H9 (cell line): Measurements from ENCODE around the gene CCDC12. TPM values are rescaled to one million over a fixed set of nuclear protein-coding genes. Genes with fewer than 3 reads are reported as not detected.

Experiments used
- DNase-seq: peaks from one replicate; pipeline ENCODE4 v3.0.0-alpha.2; 2017
- H2AFZ ChIP-seq: one replicate; pipeline ENCODE4 v1.6.1; 2013; ENCODE audit warnings: mild to moderate bottlenecking, low read length, control low read depth, moderate library complexity
- H2AK5ac ChIP-seq: 2 replicates; pipeline ENCODE4 v1.6.1; 2013; ENCODE audit warnings: low read length, control low read depth, mixed read lengths; ENCODE audit not compliant: insufficient read length
- H2BK120ac ChIP-seq: one replicate; pipeline ENCODE4 v1.6.1; 2013; ENCODE audit warnings: low read depth, mild to moderate bottlenecking, low read length, control low read depth, inconsistent platforms; ENCODE audit not compliant: poor library complexity, severe bottlenecking
- H2BK12ac ChIP-seq: 2 replicates; pipeline ENCODE4 v1.6.1; 2013; ENCODE audit warnings: low read length, control low read depth, mixed read lengths, low read depth; ENCODE audit not compliant: insufficient read length
- H2BK15ac ChIP-seq: 2 replicates; pipeline ENCODE4 v1.6.1; 2013; ENCODE audit warnings: low read depth, low read length, control low read depth
- H2BK20ac ChIP-seq: one replicate; pipeline ENCODE4 v1.6.1; 2013; ENCODE audit warnings: low read depth, mild to moderate bottlenecking, low read length, control low read depth, inconsistent platforms; ENCODE audit not compliant: poor library complexity, severe bottlenecking
- H2BK5ac ChIP-seq: 2 replicates; pipeline ENCODE4 v1.6.1; 2013; ENCODE audit warnings: low read length, control low read depth, mixed read lengths; ENCODE audit not compliant: insufficient read length
- H3K14ac ChIP-seq: 2 replicates; pipeline ENCODE4 v1.6.1; 2013; ENCODE audit warnings: low read length, control low read depth; ENCODE audit not compliant: insufficient read depth
- H3K18ac ChIP-seq: 2 replicates; pipeline ENCODE4 v1.6.1; 2013; ENCODE audit warnings: low read depth, mild to moderate bottlenecking, mixed read lengths, low read length, control low read depth; ENCODE audit not compliant: insufficient read length
- H3K23ac ChIP-seq: 2 replicates; pipeline ENCODE4 v1.6.1; 2013; ENCODE audit warnings: low read length, control low read depth, mixed read lengths, low read depth; ENCODE audit not compliant: insufficient read length
- H3K23me2 ChIP-seq: 2 replicates; pipeline ENCODE4 v1.6.1; 2013; ENCODE audit warnings: low read depth, mild to moderate bottlenecking, mixed read lengths, low read length, control low read depth; ENCODE audit not compliant: insufficient read length, poor library complexity, severe bottlenecking
- H3K27ac ChIP-seq: 2 replicates; pipeline ENCODE4 v1.5.1; 2013; ENCODE audit warnings: low read length, control low read depth, mixed read lengths, low read depth; ENCODE audit not compliant: insufficient read length
- H3K27me3 ChIP-seq: 2 replicates; pipeline ENCODE4 v1.6.1; 2013; ENCODE audit warnings: low read length, control low read depth, inconsistent platforms; ENCODE audit not compliant: insufficient read depth
- H3K4ac ChIP-seq: 2 replicates; pipeline ENCODE4 v1.6.1; 2013; ENCODE audit warnings: low read depth, mild to moderate bottlenecking, control low read depth, inconsistent platforms, low read length, moderate library complexity
- H3K4me1 ChIP-seq: 2 replicates; pipeline ENCODE4 v1.6.1; 2013; ENCODE audit warnings: low read length, control low read depth, inconsistent platforms; ENCODE audit not compliant: insufficient read depth
- H3K4me2 ChIP-seq: 2 replicates; pipeline ENCODE4 v1.6.1; 2013; ENCODE audit warnings: low read length, control low read depth, mixed read lengths; ENCODE audit not compliant: insufficient read length, insufficient read depth
- H3K56ac ChIP-seq: 2 replicates; pipeline ENCODE4 v1.6.1; 2013; ENCODE audit warnings: low read depth, mild to moderate bottlenecking, mixed read lengths, low read length, control low read depth; ENCODE audit not compliant: insufficient read length
- H3K79me1 ChIP-seq: 2 replicates; pipeline ENCODE4 v1.6.1; 2013; ENCODE audit warnings: low read depth, mild to moderate bottlenecking, moderate library complexity, low read length, control low read depth, inconsistent platforms; ENCODE audit not compliant: insufficient read depth, poor library complexity, severe bottlenecking
- H3K79me2 ChIP-seq: 2 replicates; pipeline ENCODE4 v1.6.1; 2013; ENCODE audit warnings: low read length, control low read depth, inconsistent platforms; ENCODE audit not compliant: insufficient read depth
- H3K9ac ChIP-seq: 2 replicates; pipeline ENCODE4 v1.6.1; 2013; ENCODE audit warnings: low read length, control low read depth, mixed read lengths; ENCODE audit not compliant: insufficient read length; ENCODE audit errors: extremely low read depth
- H3K9me3 ChIP-seq: one replicate; pipeline ENCODE4 v1.6.1; 2013; ENCODE audit warnings: low read depth, low read length, inconsistent platforms; ENCODE audit not compliant: control insufficient read depth
- H3T11ph ChIP-seq: one replicate; pipeline ENCODE4 v1.6.1; 2013; ENCODE audit warnings: mild to moderate bottlenecking, low read length, control low read depth, inconsistent platforms
- H4K20me1 ChIP-seq: one replicate; pipeline ENCODE4 v1.6.1; 2013; ENCODE audit not compliant: control insufficient read depth, insufficient read length, insufficient read depth
- H4K5ac ChIP-seq: 2 replicates; pipeline ENCODE4 v1.6.1; 2013; ENCODE audit warnings: low read depth, mild to moderate bottlenecking, mixed read lengths, low read length, control low read depth; ENCODE audit not compliant: insufficient read length
- H4K8ac ChIP-seq: replicated peaks from 2 replicates; pipeline ENCODE4 v1.6.1; 2013; ENCODE audit warnings: low read length, control low read depth, mixed read lengths, low read depth; ENCODE audit not compliant: insufficient read length
- H4K91ac ChIP-seq: 2 replicates; pipeline ENCODE4 v1.6.1; 2013; ENCODE audit warnings: low read depth, mild to moderate bottlenecking, moderate library complexity, mixed read lengths, low read length, control low read depth; ENCODE audit not compliant: insufficient read length
- H3K27ac Mint-ChIP-seq, 3 experiments: 2 replicates in 2 of 3; 3 replicates in 1 of 3; pipeline ENCODE4 v1.8.0; 2020 to 2021; ENCODE audit warnings: mixed read lengths in 3 of 3, mild to moderate bottlenecking in 1 of 3, moderate library complexity in 1 of 3
- H3K27me3 Mint-ChIP-seq: 2 replicates; pipeline ENCODE4 v1.8.0; 2021; ENCODE audit warnings: low read depth, mild to moderate bottlenecking, moderate library complexity, mixed read lengths
- H3K36me3 Mint-ChIP-seq, 3 experiments: 2 replicates in 2 of 3; 3 replicates in 1 of 3; pipeline ENCODE4 v1.8.0; 2020 to 2021; ENCODE audit warnings: low read depth in 3 of 3, mixed read lengths in 3 of 3; ENCODE audit not compliant: insufficient read depth in 1 of 3
- H3K4me1 Mint-ChIP-seq, 2 experiments: 2 replicates each; pipeline ENCODE4 v1.8.0; 2020; ENCODE audit warnings: mixed read lengths in 2 of 2
- H3K4me3 Mint-ChIP-seq, 2 experiments: 2 replicates in 1 of 2; 3 replicates in 1 of 2; pipeline ENCODE4 v1.8.0; 2020 to 2021; ENCODE audit warnings: mild to moderate bottlenecking in 2 of 2, mixed read lengths in 2 of 2, moderate library complexity in 1 of 2
- H3K9me3 Mint-ChIP-seq, 2 experiments: 2 replicates in 1 of 2; 3 replicates in 1 of 2; pipeline ENCODE4 v1.8.0; 2020; ENCODE audit warnings: mild to moderate bottlenecking in 2 of 2, mixed read lengths in 2 of 2, moderate library complexity in 1 of 2
- WGBS: extraction: QIAGEN DNeasy Blood & Tissue Kit; methylation state at CpG from one replicate; pipeline ENCODE4 v1.1.7; 2013; ENCODE audit warnings: missing lambda C conversion rate, low lambda C conversion rate, mixed read lengths; ENCODE audit not compliant: insufficient read length; ENCODE audit errors: extremely low coverage; 5-methylcytosine and 5-hydroxymethylcytosine counted together
- total RNA-seq: library from RNA; stranded (reverse); gene quantifications from 2 replicates; pipeline ENCODE4 v1.2.1, GENCODE V29; 2021
- TF ChIP-seq, protein P1 (sequence below): fragments of 200-600 bp; sonication (generic); conservative IDR thresholded peaks from 3 replicates; pipeline ENCODE4 v1.8.0; 2021; ENCODE audit warnings: antibody characterized with exemption, mild to moderate bottlenecking

CCDC12 gene
- total RNA-seq, 1 experiment from 2014 or later, result 54.0 TPM

DNA sequence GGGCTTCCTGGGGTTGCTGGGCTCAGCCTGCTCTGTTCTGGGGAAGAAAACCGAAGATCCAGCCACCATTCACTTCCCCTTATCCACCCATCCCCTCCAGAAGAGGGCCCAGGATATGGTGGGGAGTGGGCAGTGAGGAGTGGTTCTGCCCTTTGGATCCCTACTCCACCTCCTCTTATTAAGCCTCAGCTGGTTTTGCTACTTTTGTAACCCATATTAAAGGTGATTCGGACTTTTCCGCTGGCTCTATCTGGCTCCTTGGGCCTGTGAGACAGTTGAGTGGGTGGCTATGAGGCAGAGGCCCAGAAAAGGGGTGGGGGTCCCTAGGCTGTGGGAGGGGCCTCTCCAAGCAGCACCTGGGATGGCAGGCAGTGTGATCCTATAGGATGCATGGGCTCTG is 36.7 kb upstream of the CCDC12 start:
- Histone ChIP-seq H3K27ac (no peak overlapping the region), H3K14ac (no peak overlapping the region), H2BK5ac (no peak overlapping the region), H4K91ac (no peak overlapping the region), H4K8ac (no peak overlapping the region), H3K4me2 (no peak overlapping the region), H2AK5ac (no peak overlapping the region), H3K23me2 (peaks cover 4% of the 10 kb centered on the region), H3T11ph (no peak overlapping the region), H2BK15ac (no peak overlapping the region), H3K9ac (no peak overlapping the region), H3K4ac (no peak overlapping the region), H3K4me1 (no peaks in the 10 kb centered on the region), H3K18ac (no peak overlapping the region), H2AFZ (no peak overlapping the region), H4K5ac (no peak overlapping the region), H2BK20ac (no peak overlapping the region), H2BK120ac (no peak overlapping the region), H3K27me3 (no peaks in the 10 kb centered on the region), H3K23ac (no peak overlapping the region), H4K20me1 (no peaks in the 10 kb centered on the region), H3K56ac (no peak overlapping the region), H3K79me1 (no peaks in the 10 kb centered on the region), H3K9me3 (no peaks in the 10 kb centered on the region), H2BK12ac (no peak overlapping the region), H3K79me2 (no peaks in the 10 kb centered on the region)
- H3K27me3 Mint-ChIP-seq, result no peaks in the 10 kb centered on the region
- no peak overlapping the region; a peak in 2 of 7 replicates for H3K27ac Mint-ChIP-seq
- peaks cover 26 to 28% of the 10 kb centered on the region in 2 experiments for H3K4me1 Mint-ChIP-seq
- peak; percentile 29 for DNase-seq
- WGBS, result no CpG with 5 or more reads among the region's 3 CpGs
- H3K9me3 Mint-ChIP-seq, result no peaks in the 10 kb centered on the region
- H3K4me3 Mint-ChIP-seq, result no peak overlapping the region
- peaks cover 5 to 23% (median 22%) of the 10 kb centered on the region in 3 experiments; a peak in 6 of 7 replicates for H3K36me3 Mint-ChIP-seq
- TF ChIP-seq, protein P1, sequence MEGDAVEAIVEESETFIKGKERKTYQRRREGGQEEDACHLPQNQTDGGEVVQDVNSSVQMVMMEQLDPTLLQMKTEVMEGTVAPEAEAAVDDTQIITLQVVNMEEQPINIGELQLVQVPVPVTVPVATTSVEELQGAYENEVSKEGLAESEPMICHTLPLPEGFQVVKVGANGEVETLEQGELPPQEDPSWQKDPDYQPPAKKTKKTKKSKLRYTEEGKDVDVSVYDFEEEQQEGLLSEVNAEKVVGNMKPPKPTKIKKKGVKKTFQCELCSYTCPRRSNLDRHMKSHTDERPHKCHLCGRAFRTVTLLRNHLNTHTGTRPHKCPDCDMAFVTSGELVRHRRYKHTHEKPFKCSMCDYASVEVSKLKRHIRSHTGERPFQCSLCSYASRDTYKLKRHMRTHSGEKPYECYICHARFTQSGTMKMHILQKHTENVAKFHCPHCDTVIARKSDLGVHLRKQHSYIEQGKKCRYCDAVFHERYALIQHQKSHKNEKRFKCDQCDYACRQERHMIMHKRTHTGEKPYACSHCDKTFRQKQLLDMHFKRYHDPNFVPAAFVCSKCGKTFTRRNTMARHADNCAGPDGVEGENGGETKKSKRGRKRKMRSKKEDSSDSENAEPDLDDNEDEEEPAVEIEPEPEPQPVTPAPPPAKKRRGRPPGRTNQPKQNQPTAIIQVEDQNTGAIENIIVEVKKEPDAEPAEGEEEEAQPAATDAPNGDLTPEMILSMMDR, result no peak
